ENCODE results near the gene ESR2.
"Not testable (repeated sequence)": the region's sequence is repeated elsewhere in the genome, so short reads cannot be mapped to it uniquely, and the experiment has no call there.

- TF ChIP-seq YY1 (IDR thresholded peaks at IDR 0.05; ENCODE audit: low read depth, low read length); SRF (IDR thresholded peaks at IDR 0.05; ENCODE audit: low read depth, low read length); HDAC2 (IDR thresholded peaks at IDR 0.05; ENCODE audit: borderline replicate concordance in 1 of 2, low read depth in 2 of 2, low read length in 2 of 2): not testable (repeated sequence)
Measured at GRCh38 chr14:64210912-64211311, 83.3 kb downstream of the ESR2 start.
